C4-2B (cell line): Measurements from ENCODE around the gene TRPM5.

ENCODE experiments used
- CTCF ChIP-seq: fragments of 450-650 bp; conservative IDR thresholded peaks from 2 replicates; pipeline ENCODE4 v1.5.1; 2017; ENCODE audit warnings: mild to moderate bottlenecking
- ZFX ChIP-seq: fragments of 450-650 bp; IDR thresholded peaks from 2 replicates; pipeline ENCODE4 v1.6.1; 2017

DNA sequence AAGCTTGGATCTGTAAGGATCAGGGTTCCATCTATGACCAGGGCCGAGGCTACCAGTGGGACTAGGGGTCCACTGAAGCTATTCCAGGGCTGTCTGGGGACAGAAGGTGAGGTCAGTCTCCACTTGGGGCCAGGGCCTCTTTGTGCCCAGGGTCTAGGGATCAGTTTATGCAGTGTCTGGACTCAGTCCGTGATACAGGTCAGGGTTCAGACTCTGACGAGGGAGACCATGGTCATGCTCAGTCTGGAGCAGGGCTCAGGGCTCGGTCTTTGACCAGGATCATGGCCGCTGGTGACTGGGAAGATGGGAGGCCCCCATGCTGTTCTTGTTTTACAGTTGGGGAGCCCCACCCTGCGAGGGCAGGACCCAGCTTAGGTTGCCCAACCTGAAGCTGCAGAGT is 32.0 kb downstream of the TRPM5 start:
- TF ChIP-seq CTCF (no peak), ZFX (no peak)
